ENCODE measurements around the gene YBX1. TPM values are rescaled to one million over a fixed set of nuclear protein-coding genes. Genes with fewer than 3 reads are reported as not detected.

Gene YBX1
- total RNA-seq, result 693 and 948 TPM in 2 replicates

DNA sequence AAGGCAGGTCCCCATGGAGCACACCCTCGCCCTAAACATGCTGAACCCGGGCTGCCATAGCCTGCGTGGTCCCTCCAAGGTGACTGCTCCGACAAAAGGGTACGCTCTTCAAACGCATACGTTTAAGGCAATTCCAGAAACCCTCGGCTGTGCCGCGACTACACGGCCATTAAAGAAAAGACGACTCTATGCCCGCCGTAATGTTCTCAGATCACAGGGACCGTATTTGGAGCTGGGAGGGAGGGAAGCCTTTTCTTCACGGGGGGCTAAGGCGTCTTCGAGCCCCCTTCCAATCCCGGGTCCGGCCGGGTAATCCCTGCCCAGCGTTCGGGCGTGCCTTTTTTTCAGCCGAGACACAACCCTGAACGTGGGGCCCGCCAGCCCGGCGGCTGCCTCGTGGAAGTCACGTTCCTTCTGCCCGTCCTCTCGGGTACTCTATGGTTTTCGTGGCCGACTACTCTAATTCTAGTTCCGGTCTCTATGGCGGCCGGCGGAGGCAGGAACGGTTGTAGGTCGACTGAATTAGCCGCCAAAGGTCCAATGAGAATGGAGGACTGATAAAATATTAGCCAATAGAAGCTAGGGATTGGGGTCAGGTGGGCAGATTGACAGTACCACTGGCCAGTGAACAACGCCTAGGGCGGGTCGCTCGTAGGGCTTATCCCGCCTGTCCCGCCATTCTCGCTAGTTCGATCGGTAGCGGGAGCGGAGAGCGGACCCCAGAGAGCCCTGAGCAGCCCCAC, at the start of gene YBX1:
YBX1 (plus strand) TSS at position 678 of the 743 bp plus-strand sequence. CDS start 148 bp downstream, outside the sequence.

DNA sequence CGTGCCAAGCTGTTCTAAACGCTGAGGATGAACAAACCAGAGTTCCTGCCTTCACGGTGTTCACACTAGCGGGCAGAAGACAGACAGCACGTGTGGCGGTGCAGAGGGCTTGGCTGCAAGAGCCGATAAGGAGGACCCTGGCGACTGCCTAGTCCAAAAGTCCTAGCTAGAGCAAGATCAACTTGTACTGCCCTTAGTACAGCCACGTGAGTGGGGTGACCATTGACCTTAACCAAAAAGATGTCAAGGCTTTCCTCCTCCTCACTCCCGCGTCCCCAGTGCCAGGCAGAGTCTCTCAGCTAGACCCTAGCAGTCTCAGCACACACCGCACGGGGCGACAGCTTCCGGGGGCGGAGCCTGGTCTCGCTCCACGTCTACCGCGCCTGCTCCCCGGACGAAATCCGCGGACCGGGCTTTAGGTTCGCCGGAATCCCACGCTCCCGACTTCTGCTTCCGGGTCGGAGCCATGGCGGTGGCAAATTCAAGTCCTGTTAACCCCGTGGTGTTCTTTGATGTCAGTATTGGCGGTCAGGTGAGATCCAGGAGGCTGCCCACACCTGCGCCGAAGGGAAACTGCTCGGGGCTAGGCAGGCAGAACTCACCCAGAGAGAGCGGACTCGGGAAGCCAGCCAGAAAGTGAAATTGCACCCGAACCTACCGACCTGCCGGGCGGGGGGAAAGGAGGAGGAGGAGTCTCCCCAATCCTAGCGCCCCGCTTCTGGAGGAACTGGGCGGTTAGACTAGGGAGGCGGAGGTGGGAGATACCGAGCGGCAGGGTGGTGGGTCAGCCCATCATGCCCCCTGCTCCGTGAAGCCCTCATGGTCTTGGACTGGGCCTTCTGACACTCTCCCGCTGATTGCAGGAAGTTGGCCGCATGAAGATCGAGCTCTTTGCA, 24.0 kb upstream of the YBX1 start, which contains the start of gene PPIH:
PPIH (plus strand) TSS at position 443 of the 896 bp plus-strand sequence; CDS start at position 467, 24 bp downstream.

DNA sequence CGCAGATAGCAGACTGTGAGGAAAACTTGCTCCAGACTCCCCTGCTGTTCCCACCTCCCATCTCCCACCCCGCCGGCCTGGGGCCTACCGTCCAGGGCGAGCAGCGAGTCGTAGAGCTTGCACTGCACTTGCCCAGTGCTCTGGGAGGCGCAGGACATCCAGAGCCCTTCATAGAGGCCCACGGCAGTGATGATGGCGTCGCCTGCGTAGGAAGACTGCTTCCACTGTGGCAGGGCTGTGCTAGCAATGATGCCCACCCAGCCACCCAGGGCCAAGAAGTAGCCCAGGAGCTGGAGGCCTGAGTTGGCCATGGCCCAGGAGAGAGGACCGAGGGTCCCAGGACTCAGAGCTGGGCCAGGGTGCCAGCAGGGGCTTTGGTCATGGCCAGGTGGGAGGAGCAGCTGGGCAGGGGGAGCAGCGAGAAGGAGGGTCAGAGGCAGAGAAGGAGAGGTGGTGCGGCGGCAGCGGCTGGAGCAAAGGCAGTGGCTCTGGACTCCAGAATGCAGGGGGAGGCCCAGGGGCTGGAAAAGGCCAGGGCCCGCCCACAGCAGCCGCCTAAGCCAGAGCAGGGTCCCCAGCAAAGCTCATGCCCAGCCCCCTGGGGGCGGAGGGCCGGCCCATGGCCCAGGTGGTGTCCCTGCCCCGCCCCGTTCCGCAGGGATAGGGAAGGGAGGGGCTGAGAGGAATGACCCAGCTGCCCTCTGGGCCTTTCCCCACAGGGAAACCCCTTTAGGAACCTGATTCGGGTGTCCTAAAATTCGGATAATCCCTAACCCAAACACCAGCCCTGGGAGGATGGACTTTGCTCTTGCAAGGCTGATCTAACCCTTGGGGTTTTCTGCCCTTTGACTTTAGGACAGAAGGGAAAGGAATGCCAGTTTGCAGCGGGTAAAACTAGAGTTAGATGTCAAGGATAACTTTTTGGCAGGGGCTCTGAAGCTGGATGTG, 57.8 kb downstream of the YBX1 start, which contains the start of gene CLDN19:
CLDN19 (minus strand) TSS at position 484 of the 948 bp plus-strand sequence; CDS start at position 311, 173 bp downstream.

Other genes starting within 250 kb of the YBX1 start
- 0.09 and 0.99 TPM in 2 replicates for gene ZMYND12, start 226.4 kb upstream of the YBX1 start, total RNA-seq
- gene PPCS, start 225.9 kb upstream of the YBX1 start, total RNA-seq, result 67.0 and 95.4 TPM in 2 replicates
- gene CCDC30, start 219.1 kb upstream of the YBX1 start, total RNA-seq, result 0.09 and 0.21 TPM in 2 replicates
- 60.7 and 78.7 TPM in 2 replicates for gene PPIH, start 24.0 kb upstream of the YBX1 start, total RNA-seq
- 0.21 TPM in 1 of 2 replicates, not detected in the other for gene CLDN19, start 57.8 kb downstream of the YBX1 start, total RNA-seq
- 37.1 and 43.0 TPM in 2 replicates for gene P3H1, start 84.6 kb downstream of the YBX1 start, total RNA-seq
- 0.60 and 2.5 TPM in 2 replicates for gene C1orf50, start 84.8 kb downstream of the YBX1 start, total RNA-seq
- gene TMEM269, start 102.6 kb downstream of the YBX1 start, total RNA-seq, result 0.05 and 0.07 TPM in 2 replicates
- 4.1 and 4.6 TPM in 2 replicates for gene ERMAP, start 134.7 kb downstream of the YBX1 start, total RNA-seq
- gene SVBP, start 135.0 kb downstream of the YBX1 start, total RNA-seq, result 19.1 and 23.3 TPM in 2 replicates
- gene ZNF691, start 164.2 kb downstream of the YBX1 start, total RNA-seq, result 8.0 and 9.4 TPM in 2 replicates

Measured in airway epithelial cell (primary cell).